ENCODE data around the gene MRPL10. TPM values are rescaled to one million over a fixed set of nuclear protein-coding genes. Genes with fewer than 3 reads are reported as not detected.
A peak's percentile ranks its signal among the peaks of the same experiment; 100 is the strongest.

The MRPL10 gene
- total RNA-seq, 1 donor from 2014 or later, result 33.5 TPM

DNA sequence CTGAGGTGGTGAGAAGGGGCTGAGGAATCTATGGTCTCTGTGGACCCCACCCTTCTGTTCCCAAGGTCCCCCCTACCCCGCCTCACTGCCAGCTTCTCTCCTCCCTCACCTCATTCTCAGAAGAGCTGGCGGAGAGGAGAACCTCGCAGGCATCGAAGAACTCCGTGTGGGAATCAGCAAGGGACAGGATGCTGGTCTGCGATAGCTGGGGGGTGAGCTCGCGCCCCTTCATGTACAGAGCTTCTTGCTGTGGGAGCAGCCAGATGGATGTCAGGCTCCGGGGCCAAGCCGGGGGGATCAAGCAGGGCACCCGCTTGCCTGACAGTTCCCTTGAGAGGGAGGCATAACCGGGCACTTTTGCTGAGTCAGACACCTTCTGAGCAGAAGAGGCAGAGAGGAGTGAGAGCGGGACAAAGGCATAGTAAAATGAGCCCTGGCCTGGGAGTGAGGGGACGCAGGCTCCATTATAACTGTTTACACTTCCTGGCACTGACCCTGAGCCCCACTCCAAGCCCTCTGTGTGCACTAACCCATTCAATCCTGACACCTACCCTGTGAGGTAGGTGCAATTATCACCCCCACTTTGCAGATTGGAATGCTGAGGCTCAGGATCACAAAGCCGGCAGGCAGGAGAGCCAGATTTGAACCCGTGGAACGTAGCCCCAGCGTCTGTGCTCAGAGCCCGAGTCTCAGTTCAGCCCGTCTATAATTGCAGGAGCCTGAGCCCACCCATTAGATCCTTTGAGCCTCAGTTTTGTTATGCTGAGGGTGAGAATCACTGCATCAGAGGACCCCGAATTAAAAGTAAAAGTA, 16.0 kb downstream of the MRPL10 start:
- no peak for DNase-seq (ENCODE audit: low spot score)

- no peak for DNase-seq (ENCODE audit: low spot score)
Observed at GRCh38 chr17:47813512-47814031, 17.8 kb downstream of the MRPL10 start.

GRCh38 chr17:47813077-47813476, 18.3 kb downstream of the MRPL10 start:
- peak; percentile 87 for DNase-seq (ENCODE audit: low spot score)

GRCh38 chr17:47812146-47812920, 19.0 kb downstream of the MRPL10 start:
- peak; percentile 65 for DNase-seq (ENCODE audit: low spot score)

DNA sequence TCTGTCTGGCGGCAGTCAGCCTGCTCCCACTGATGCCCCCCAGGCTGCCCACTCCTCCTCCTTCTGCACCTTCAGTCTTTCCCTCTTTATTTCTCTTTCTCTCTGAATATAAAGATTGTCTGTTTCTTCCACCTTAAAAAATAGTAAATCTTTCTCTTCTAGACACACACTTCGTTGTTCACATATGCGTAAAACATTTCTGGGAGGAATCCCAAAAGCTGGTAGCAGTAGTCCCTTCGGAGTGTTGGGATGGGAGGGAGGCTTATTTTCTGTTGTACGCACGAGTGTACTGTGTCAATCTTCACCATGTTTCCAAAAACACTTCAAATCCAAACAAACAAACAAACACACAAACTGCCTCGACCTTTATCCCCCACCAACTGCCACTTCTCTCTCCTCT, 19.6 kb downstream of the MRPL10 start:
- DNase-seq (ENCODE audit: low spot score), result no peak

DNA sequence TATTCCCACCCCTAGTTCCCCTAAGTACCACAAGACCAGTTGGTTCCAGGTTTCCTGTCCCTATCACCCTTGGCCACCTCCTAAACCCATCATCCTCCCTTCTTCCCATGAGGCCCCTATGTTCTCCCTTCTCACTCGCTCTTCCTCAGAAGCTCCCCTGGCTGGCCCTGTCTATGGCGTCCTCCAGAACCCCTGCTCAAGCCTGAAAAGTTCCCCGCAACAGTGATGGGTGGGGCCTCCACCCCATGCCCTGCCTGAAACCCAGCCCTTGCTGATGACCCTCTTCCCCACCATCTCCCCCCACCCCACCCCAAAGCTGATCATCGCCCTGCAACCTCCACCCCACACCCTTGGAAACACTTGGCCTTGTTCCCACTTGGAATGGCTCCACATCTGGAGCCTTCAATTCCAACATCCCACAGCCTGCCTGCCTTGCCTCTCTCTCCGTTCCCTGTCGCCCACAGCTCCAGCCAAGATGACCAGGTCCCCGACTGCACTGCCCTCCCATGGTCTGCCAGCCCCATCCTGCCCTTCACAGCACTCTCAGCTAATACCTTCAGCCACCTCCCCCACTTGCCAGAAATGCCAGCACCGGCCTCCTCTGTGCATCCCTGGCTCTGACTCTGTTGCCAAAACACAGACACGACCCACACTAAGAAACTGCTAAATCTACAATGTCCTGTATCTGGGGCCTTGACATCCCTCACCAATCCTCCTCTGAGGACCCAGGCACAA, 20.3 kb downstream of the MRPL10 start:
- DNase-seq (ENCODE audit: low spot score), result peak; percentile 81

- peak; percentile 90 for DNase-seq (ENCODE audit: low spot score)
Observed at GRCh38 chr17:47810200-47810821, 21.0 kb downstream of the MRPL10 start.

- peak; percentile 88 for DNase-seq (ENCODE audit: low spot score)
Observed at GRCh38 chr17:47808830-47809480, 22.4 kb downstream of the MRPL10 start.

GRCh38 chr17:47808036-47808829, 23.1 kb downstream of the MRPL10 start:
- DNase-seq (ENCODE audit: low spot score), result peak; percentile 67

DNA sequence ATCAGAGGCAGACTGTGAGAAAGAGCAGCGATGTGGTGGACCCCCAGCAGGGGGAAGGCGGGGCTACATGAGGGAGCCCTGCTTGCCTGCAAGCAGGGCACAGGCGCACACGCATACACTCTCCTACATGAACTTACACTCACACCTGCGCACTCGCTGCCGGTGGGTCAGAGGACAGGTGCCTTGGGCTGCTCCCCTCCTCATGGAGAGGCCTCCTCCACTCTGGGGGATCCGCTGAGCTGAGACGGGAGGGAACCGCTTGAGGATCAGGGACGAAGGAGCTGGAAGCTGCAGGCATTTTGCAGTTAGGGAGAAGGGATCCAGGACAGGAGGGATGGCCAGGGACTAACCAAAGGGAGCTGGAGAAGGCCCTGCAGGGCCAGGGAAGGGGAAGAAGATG, 23.9 kb downstream of the MRPL10 start:
- DNase-seq (ENCODE audit: low spot score), result peak; percentile 73

DNA sequence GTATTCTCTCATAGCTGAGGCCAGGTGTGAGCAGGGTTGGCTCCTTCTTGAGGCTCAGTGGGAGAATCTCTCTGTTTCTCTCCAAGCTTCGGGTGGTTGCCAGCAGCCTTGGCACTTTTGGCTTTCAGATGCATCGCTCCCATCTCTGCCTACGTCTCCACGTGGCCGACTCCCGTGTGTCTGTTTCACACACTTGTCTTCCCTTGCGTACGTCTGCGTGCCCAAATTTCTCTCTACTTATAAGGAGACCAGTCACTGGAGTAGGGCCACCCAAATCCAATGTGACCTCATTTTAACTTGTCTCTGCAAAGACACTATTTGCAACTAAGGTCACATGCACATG, 24.5 kb downstream of the MRPL10 start:
- DNase-seq (ENCODE audit: low spot score), result peak; percentile 69

DNA sequence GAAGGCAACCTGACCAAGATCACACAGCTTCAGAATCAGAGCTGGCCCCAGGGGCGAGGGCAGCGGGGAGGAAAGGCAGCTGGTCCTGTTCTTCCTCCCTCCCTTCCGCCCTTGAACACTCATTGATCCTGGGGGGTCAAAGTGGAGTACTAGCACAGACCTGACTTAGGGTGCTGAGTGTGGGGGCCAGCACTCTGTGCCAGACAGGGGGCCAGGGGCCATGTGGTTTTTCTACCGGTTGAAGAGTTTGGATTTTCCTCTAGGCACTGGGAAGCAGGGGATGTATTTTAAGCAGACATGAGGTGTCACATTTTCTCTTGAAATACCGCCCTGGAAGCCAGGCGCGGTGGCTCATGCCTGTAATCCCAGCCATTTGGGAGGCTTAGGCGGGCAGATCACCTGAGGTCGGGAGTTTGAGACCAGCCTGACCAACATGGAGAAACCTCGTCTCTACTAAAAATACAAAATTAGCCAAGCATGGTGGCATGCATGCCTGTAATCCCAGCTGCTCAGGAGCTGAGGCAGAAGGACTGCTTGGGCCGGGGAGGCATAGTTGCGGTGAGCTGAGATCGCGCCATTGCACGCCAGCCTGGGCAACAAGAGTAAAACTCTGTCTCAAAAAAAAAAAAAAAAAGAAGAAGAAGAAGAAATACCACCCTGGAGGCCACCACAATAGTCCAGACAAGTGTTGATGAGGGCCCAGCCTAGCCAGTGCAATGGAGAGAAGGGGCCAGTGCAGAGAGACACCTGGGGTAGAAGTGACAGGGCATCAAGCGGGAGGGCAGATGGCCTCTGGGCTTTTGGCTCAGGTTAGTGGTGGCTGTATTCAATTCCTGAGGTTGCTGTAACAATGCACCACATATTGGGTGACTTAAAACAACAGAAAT, 25.1 kb downstream of the MRPL10 start:
- DNase-seq (ENCODE audit: low spot score), result peak; percentile 62

DNA sequence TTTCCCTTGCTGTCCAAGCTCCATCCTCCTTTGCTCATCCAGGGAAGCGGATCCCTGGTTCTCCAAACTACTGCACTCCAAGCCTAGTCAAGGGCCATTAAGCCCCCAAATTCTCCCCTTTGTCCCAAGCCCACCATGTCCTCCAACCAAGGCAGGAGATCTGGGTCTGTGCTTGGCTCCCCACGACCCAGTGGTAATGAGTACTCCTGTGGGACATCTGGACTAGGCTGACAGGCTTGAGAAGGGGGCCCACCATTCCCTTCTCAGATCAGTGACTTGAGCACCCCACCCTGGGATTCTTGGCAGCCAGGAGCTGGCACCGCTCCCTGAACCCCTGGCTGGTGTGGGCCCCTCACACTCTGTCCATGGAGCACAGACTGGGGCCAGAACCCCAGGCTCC, 26.9 kb downstream of the MRPL10 start:
- DNase-seq (ENCODE audit: low spot score), result peak; percentile 62

GRCh38 chr17:47803751-47804150, 27.6 kb downstream of the MRPL10 start:
- peak; percentile 75 for DNase-seq (ENCODE audit: low spot score)

- peak; percentile 57 for DNase-seq (ENCODE audit: low spot score)
Observed at GRCh38 chr17:47803201-47803600, 28.1 kb downstream of the MRPL10 start.

- peak; percentile 55 for DNase-seq (ENCODE audit: low spot score)
Observed at GRCh38 chr17:47802341-47803022, 28.9 kb downstream of the MRPL10 start.

- DNase-seq (ENCODE audit: low spot score), result no peak
Observed at GRCh38 chr17:47801906-47802305, 29.4 kb downstream of the MRPL10 start.

- no peak for DNase-seq (ENCODE audit: low spot score)
Observed at GRCh38 chr17:47801176-47801765, 30.1 kb downstream of the MRPL10 start.

Measured in mesenteric fat pad (tissue), 1 donor.